ENCODE data around the gene CEACAM19. TPM values are rescaled to one million over a fixed set of nuclear protein-coding genes. Genes with fewer than 3 reads are reported as not detected.

Gene CEACAM19
- total RNA-seq, 1 donor from 2014 or later, result 1.5 TPM

DNA sequence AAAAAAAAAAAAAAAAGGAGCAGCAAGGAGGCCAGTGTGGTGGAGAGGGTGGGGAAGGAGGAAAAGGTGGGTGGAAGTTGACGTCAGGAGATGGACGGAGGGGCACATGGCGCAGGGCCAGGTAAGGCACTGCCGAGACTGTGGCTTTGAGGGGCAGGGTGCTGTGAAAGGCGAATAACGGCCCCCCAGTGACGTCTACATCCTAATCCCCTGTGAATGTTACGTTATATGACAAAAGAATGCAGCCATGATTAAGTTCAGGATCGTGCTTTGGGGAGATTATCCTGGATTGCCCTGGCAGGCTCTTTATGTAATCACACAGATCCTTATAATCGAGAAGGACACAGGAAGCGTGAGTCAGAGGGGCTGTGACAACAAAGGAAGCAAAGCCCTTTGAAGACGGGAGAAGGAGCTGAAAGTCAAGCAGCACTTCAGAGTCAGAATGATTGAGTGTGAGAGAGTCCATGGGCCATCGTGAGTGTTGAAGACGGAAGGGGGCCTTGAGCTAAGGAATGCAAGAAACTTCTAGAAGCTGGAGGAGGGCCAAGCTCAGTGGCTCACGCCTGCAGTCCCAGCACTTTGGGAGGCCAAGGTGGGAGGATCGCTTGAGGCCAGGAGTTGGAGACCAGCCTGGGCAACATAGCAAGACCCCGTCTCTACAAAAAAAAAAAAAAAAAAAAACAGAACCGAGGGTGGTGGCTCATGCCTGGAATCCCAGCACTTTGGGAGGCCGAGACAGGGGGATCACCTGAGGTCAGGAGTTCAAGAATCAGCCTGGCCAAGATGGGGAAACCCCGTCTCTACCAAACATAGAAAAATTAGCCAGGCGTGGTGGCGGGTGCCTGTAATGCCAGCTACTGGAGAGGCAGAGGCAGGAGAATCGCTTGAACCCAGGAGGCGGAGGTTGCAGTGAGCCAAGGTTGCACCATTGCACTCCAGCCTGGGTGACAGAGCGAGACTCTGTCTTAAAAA, 13.9 kb downstream of the CEACAM19 start:
- Mint-ChIP-seq H3K27ac (no peak overlapping the region), H3K9me3 (no peaks in the 10 kb centered on the region), H3K27me3 (ENCODE audit: low read depth) (peaks cover 3% of the 10 kb centered on the region), H3K36me3 (ENCODE audit: low read depth) (no peaks in the 10 kb centered on the region), H3K4me3 (ENCODE audit: low read depth) (no peak overlapping the region), H3K4me1 (ENCODE audit: low read depth) (peaks cover 18% of the 10 kb centered on the region)
- no peak for DNase-seq (ENCODE audit: low spot score)
- intact Hi-C loops (cut with micrococcal nuclease), result no loop called here

GRCh38 chr19:44685877-44686276, 14.6 kb downstream of the CEACAM19 start:
- Mint-ChIP-seq H3K36me3 (ENCODE audit: low read depth) (no peaks in the 10 kb centered on the region), H3K9me3 (no peaks in the 10 kb centered on the region), H3K4me1 (ENCODE audit: low read depth) (peaks cover 18% of the 10 kb centered on the region), H3K4me3 (ENCODE audit: low read depth) (no peak overlapping the region), H3K27me3 (ENCODE audit: low read depth) (peaks cover 3% of the 10 kb centered on the region), H3K27ac (no peak overlapping the region)
- DNase-seq (ENCODE audit: low spot score), result no peak
- intact Hi-C loops (cut with micrococcal nuclease), result no loop called here

GRCh38 chr19:44686896-44687295, 15.6 kb downstream of the CEACAM19 start:
- DNase-seq (ENCODE audit: low spot score), result no peak
- intact Hi-C loops (cut with micrococcal nuclease), result no loop called here
- Mint-ChIP-seq H3K4me3 (ENCODE audit: low read depth) (no peak overlapping the region), H3K27me3 (ENCODE audit: low read depth) (peaks cover 3% of the 10 kb centered on the region), H3K9me3 (no peaks in the 10 kb centered on the region), H3K27ac (no peak overlapping the region), H3K36me3 (ENCODE audit: low read depth) (no peaks in the 10 kb centered on the region), H3K4me1 (ENCODE audit: low read depth) (peaks cover 22% of the 10 kb centered on the region)

GRCh38 chr19:44687888-44688287, 16.6 kb downstream of the CEACAM19 start:
- Mint-ChIP-seq H3K27ac (no peak overlapping the region), H3K27me3 (ENCODE audit: low read depth) (peaks cover 3% of the 10 kb centered on the region), H3K4me3 (ENCODE audit: low read depth) (no peak overlapping the region), H3K36me3 (ENCODE audit: low read depth) (no peaks in the 10 kb centered on the region), H3K9me3 (no peaks in the 10 kb centered on the region), H3K4me1 (ENCODE audit: low read depth) (peaks cover 32% of the 10 kb centered on the region)
- intact Hi-C loops (cut with micrococcal nuclease), result loop anchor here (2.0 kb wide), 1 partner anchor 35 kb away; no protein-coding TSS in a partner anchor
- DNase-seq (ENCODE audit: low spot score), result no peak

DNA sequence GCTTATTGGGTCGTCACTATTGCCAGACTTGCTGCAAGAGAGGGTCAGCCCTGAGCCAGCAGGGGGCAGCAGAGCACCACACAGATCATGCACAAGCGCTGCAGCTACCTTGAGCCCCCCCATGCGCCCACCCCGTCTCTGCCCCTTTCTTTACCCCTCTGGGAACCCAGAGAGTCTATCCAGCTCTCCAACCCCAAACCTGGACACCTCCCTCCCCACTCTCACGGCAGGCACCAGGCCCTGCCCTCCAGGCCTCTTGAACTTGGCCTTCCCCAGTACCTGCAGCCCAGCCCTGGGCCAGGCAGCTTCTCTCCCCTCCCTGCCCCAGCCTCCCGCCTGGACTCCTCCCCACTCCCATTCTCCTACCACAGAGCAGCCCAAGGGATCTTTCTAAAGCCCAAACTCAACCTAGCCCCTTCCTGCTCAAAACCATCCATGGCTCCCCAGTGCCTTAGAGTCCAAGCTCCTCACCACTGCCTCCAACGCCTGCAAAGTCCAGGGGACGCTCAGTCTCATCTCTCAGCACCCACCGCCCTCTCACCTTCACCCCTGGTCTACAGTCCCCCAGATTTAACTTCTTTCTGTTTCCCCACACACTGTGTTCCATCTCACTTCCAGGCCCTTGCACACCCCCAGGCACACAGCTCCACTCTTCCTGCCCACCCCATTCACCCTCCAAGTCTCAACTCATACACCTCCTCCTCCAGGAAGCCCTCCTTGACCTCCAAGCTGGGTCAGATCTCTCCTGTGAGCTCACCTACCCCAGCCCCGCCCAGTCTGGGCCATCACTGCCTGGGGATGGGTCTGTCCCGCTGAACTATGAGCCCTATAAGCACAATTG, 18.2 kb downstream of the CEACAM19 start:
- Mint-ChIP-seq H3K9me3 (no peaks in the 10 kb centered on the region), H3K27me3 (ENCODE audit: low read depth) (peaks cover 6% of the 10 kb centered on the region), H3K27ac (no peak overlapping the region), H3K4me3 (ENCODE audit: low read depth) (no peak overlapping the region), H3K4me1 (ENCODE audit: low read depth) (peaks cover 38% of the 10 kb centered on the region), H3K36me3 (ENCODE audit: low read depth) (no peaks in the 10 kb centered on the region)
- intact Hi-C loops (cut with micrococcal nuclease), result loop anchor here (1.0 to 10.0 kb wide), 3 partner anchors 33 to 155 kb away; partner anchors contain the start of gene NECTIN2
- peak; percentile 57 for DNase-seq (ENCODE audit: low spot score)

GRCh38 chr19:44690131-44690440, 18.8 kb downstream of the CEACAM19 start:
- intact Hi-C loops (cut with micrococcal nuclease), result loop anchor here (10.0 kb wide), 1 partner anchor 155 kb away; the partner anchor contains the start of gene NECTIN2
- H3K9me3 Mint-ChIP-seq, result no peaks in the 10 kb centered on the region
- no peaks in the 10 kb centered on the region for H3K36me3 Mint-ChIP-seq (ENCODE audit: low read depth)
- no peak overlapping the region for H3K4me3 Mint-ChIP-seq (ENCODE audit: low read depth)
- DNase-seq (ENCODE audit: low spot score), result no peak
- H3K4me1 Mint-ChIP-seq (ENCODE audit: low read depth), result peaks cover 33% of the 10 kb centered on the region
- no peak overlapping the region for H3K27ac Mint-ChIP-seq
- peaks cover 6% of the 10 kb centered on the region for H3K27me3 Mint-ChIP-seq (ENCODE audit: low read depth)

DNA sequence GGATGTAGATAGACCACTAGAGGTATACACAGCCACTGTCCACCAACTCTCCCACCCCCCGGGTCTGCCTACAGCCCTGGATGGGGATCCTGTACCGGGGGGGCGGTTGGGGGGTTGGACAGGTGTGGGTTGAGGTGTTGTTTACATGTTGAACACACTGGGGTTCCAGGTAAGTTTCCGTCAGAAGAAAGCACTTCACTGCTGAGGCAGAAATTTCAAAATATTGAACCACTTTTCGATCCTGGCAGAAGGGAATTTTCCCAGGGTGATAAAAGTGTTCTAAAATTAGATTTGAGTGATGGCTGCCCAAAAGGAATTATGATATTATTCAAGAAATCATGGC, 21.1 kb downstream of the CEACAM19 start:
- Mint-ChIP-seq H3K27ac (peak overlapping the region; percentile 64), H3K4me1 (ENCODE audit: low read depth) (peaks cover 31% of the 10 kb centered on the region), H3K4me3 (ENCODE audit: low read depth) (peak overlapping the region; percentile 26), H3K36me3 (ENCODE audit: low read depth) (no peaks in the 10 kb centered on the region), H3K27me3 (ENCODE audit: low read depth) (peaks cover 8% of the 10 kb centered on the region), H3K9me3 (no peaks in the 10 kb centered on the region)
- intact Hi-C loops (cut with micrococcal nuclease), result loop anchor here (10.0 kb wide), 1 partner anchor 152 kb away; the partner anchor contains the start of gene NECTIN2
- DNase-seq (ENCODE audit: low spot score), result no peak

GRCh38 chr19:44694184-44694579, 22.9 kb downstream of the CEACAM19 start:
- intact Hi-C loops (cut with micrococcal nuclease), result loop anchor here (10.0 kb wide), 1 partner anchor 151 kb away; the partner anchor contains the start of gene NECTIN2
- H3K27ac Mint-ChIP-seq, result peak overlapping the region; percentile 24
- H3K9me3 Mint-ChIP-seq, result no peaks in the 10 kb centered on the region

GRCh38 chr19:44696939-44697669, 25.8 kb downstream of the CEACAM19 start:
- Mint-ChIP-seq H3K27ac (no peak overlapping the region), H3K4me1 (ENCODE audit: low read depth) (peaks cover 14% of the 10 kb centered on the region), H3K4me3 (ENCODE audit: low read depth) (no peak overlapping the region), H3K36me3 (ENCODE audit: low read depth) (no peaks in the 10 kb centered on the region), H3K27me3 (ENCODE audit: low read depth) (peaks cover 5% of the 10 kb centered on the region), H3K9me3 (no peaks in the 10 kb centered on the region)
- intact Hi-C loops (cut with micrococcal nuclease), result loop anchor here (10.0 kb wide), 1 partner anchor 148 kb away; the partner anchor contains the start of gene NECTIN2
- DNase-seq (ENCODE audit: low spot score), result no peak

More at GRCh38 chr19:44694184-44694579, 22.9 kb downstream of the CEACAM19 start:
- H3K36me3 Mint-ChIP-seq (ENCODE audit: low read depth), result no peaks in the 10 kb centered on the region
- no peak overlapping the region for H3K4me3 Mint-ChIP-seq (ENCODE audit: low read depth)
- DNase-seq (ENCODE audit: low spot score), result peak; percentile 13
- H3K27me3 Mint-ChIP-seq (ENCODE audit: low read depth), result peaks cover 5% of the 10 kb centered on the region
- peaks cover 29% of the 10 kb centered on the region for H3K4me1 Mint-ChIP-seq (ENCODE audit: low read depth)

- intact Hi-C loops (cut with micrococcal nuclease), result loop anchor here (10.0 kb wide), 1 partner anchor 147 kb away; the partner anchor contains the start of gene NECTIN2
- no peak overlapping the region for H3K4me3 Mint-ChIP-seq (ENCODE audit: low read depth)
Measured at GRCh38 chr19:44697670-44698034, 26.4 kb downstream of the CEACAM19 start.

DNA sequence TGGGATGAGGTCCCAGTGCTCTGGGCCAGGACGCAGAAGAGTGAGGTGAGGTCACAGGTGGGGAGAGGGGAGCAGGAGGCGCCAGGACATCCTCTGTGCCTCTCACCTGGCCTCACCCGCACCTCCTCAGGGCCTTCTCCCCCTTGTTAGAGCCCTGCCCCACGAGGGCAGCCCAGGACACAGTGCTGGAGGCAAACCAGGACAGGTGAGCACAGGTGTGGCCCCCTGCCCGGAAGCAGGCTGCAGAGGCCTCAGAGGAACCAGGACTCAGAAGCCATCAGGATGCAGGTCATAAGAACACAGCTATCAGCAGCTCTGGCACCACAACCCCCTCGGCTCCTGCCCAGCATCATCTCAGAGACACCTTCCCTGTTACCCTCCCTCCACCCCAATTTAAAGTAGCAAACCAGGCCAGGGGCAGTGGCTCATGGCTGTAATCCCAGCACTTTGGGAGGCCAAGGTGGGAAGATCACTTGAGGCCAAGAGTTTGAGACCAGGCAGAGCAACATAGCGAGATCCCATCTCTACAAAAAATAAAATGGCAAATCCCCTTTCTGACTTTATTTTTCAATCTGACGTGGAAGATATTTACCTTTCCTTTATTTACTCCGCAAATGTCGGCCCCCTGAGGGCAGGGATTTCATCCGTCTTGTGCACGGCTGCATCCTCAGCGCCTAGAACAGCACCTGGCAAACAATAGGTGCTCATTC, 27.4 kb downstream of the CEACAM19 start, which contains the start of gene CEACAM16:
CEACAM16 (plus strand) TSS at position 660 of the 710 bp plus-strand sequence. CDS start 2,306 bp downstream, outside the sequence.
- intact Hi-C loops (cut with micrococcal nuclease), result loop anchor here (10.0 kb wide), 1 partner anchor 146 kb away; the partner anchor contains the start of gene NECTIN2
- DNase-seq (ENCODE audit: low spot score), result no peak
- H3K27ac Mint-ChIP-seq, result no peak within 1 kb of the TSS
- peaks cover 5% of the 10 kb centered on the region for H3K27me3 Mint-ChIP-seq (ENCODE audit: low read depth)
- H3K9me3 Mint-ChIP-seq, result no peaks in the 10 kb centered on the region
- peaks cover 5% of the 10 kb centered on the region for H3K4me1 Mint-ChIP-seq (ENCODE audit: low read depth)
- no peaks in the 10 kb centered on the region for H3K36me3 Mint-ChIP-seq (ENCODE audit: low read depth)
- no peak within 1 kb of the TSS for H3K4me3 Mint-ChIP-seq (ENCODE audit: low read depth)

More at GRCh38 chr19:44697670-44698034, 26.4 kb downstream of the CEACAM19 start:
- no peak for DNase-seq (ENCODE audit: low spot score)
- Mint-ChIP-seq H3K36me3 (ENCODE audit: low read depth) (no peaks in the 10 kb centered on the region), H3K9me3 (no peaks in the 10 kb centered on the region), H3K27ac (no peak overlapping the region), H3K4me1 (ENCODE audit: low read depth) (peaks cover 9% of the 10 kb centered on the region), H3K27me3 (ENCODE audit: low read depth) (peaks cover 5% of the 10 kb centered on the region)
